Tibial nerve (tissue), 4 donors: ENCODE data around the gene P3R3URF.

Experiments
- EP300 ChIP-seq, 2 donors: sonication (generic); formaldehyde crosslinking; IDR thresholded peaks; one replicate each; pipeline ENCODE4 v1.6.1; 2017; ENCODE audit warnings: antibody characterized with exemption in 2 of 2, mild to moderate bottlenecking in 1 of 2
- TF ChIP-seq, protein P1 (sequence below), 5 experiments: fragments of 200-600 bp in 3 of 5; fragments of 450-650 bp in 2 of 5; sonication (generic) in 3 of 5; IDR thresholded peaks; one replicate each; pipeline ENCODE4 v1.5.1; 2016 to 2019; ENCODE audit warnings: antibody characterized with exemption in 5 of 5, mild to moderate bottlenecking in 3 of 5, moderate library complexity in 2 of 5

DNA sequence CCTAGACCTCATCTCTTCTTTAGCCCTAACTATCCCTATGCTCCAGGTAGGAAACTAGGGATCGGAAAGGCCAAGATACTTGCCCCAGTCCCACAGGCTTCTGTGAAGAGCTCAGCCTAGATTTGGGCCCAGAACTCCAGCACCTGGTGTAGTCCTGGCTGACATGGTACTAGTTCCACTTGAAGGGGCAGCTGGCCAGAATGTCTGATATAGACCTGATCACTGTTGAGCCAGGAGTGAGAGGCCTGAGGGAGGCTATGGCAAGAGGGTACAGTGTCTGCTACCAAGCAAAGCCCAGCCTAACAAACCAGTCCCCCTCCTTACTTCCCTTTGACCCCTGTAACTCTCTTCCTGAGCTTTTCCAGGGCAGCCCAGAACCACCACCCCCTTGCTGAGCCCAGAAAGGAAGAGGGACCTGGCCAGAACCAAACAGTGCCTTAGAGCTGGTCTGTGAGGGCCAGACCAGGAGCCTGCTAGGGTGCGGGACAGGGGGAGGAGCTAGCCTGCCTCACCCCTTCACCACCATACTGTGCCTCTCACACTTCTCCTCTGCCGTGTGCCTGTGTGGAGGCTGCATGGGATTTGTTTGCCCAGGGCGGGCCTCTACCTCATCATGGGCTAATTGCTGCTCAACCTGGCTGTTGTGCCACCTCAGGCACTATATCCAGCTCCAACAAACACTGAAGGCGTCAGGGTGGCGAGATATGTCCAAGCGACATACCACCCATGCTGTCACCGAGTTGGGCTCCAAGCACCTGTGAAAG lies 11.0 kb upstream of the P3R3URF start:
- TF ChIP-seq, protein P1, sequence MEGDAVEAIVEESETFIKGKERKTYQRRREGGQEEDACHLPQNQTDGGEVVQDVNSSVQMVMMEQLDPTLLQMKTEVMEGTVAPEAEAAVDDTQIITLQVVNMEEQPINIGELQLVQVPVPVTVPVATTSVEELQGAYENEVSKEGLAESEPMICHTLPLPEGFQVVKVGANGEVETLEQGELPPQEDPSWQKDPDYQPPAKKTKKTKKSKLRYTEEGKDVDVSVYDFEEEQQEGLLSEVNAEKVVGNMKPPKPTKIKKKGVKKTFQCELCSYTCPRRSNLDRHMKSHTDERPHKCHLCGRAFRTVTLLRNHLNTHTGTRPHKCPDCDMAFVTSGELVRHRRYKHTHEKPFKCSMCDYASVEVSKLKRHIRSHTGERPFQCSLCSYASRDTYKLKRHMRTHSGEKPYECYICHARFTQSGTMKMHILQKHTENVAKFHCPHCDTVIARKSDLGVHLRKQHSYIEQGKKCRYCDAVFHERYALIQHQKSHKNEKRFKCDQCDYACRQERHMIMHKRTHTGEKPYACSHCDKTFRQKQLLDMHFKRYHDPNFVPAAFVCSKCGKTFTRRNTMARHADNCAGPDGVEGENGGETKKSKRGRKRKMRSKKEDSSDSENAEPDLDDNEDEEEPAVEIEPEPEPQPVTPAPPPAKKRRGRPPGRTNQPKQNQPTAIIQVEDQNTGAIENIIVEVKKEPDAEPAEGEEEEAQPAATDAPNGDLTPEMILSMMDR (IDR thresholded peaks at IDR 0.05), result no peak
- TF ChIP-seq EP300 (IDR thresholded peaks at IDR 0.05), result no peak
